GM18907 (cell line): Measurements from ENCODE around the gene TBC1D13.
"Not testable (repeated sequence)": the region's sequence is repeated elsewhere in the genome, so short reads cannot be mapped to it uniquely, and the experiment has no call there.

Experiments
- ATAC-seq: cut with Tn5 transposase; IDR thresholded peaks from one replicate; pipeline ENCODE4 v1.9.1; 2021; ENCODE audit warnings: mild to moderate bottlenecking, moderate library complexity; ENCODE audit not compliant: unreplicated experiment

TBC1D13 gene

GRCh38 chr9:128786681-128787601 lies at the start of gene TBC1D13:
TBC1D13 (plus strand) TSS chr9:128787253; CDS start chr9:128787354, 101 bp downstream.
- ATAC-seq, result peak; percentile 83

GRCh38 chr9:128742401-128742800 lies 44.7 kb upstream of the TBC1D13 start:
- no peak for ATAC-seq

- ATAC-seq, result no peak
Observed at GRCh38 chr9:128743421-128743820, 43.6 kb upstream of the TBC1D13 start.

- ATAC-seq, result no peak
Observed at GRCh38 chr9:128747241-128747640, 39.8 kb upstream of the TBC1D13 start.

GRCh38 chr9:128750926-128751595 lies 36.0 kb upstream of the TBC1D13 start:
- no peak for ATAC-seq

- no peak for ATAC-seq
Observed at GRCh38 chr9:128753627-128754026, 33.4 kb upstream of the TBC1D13 start.

GRCh38 chr9:128757602-128758001 lies 29.5 kb upstream of the TBC1D13 start:
- ATAC-seq, result no peak

GRCh38 chr9:128762671-128763449 lies 24.2 kb upstream of the TBC1D13 start:
- ATAC-seq, result no peak

- ATAC-seq, result no peak
Observed at GRCh38 chr9:128764361-128764760, 22.7 kb upstream of the TBC1D13 start.

GRCh38 chr9:128765499-128765898 lies 21.6 kb upstream of the TBC1D13 start:
- ATAC-seq, result no peak

- ATAC-seq, result no peak
Observed at GRCh38 chr9:128768606-128769005, 18.4 kb upstream of the TBC1D13 start.

- ATAC-seq, result no peak
Observed at GRCh38 chr9:128770286-128771030, 16.6 kb upstream of the TBC1D13 start.

- ATAC-seq, result peak; percentile 30
Observed at GRCh38 chr9:128771094-128771721, 15.8 kb upstream of the TBC1D13 start.

- ATAC-seq, result peak; percentile 91
Observed at GRCh38 chr9:128771745-128772519, 15.1 kb upstream of the TBC1D13 start, which contains the start of gene ZER1. ZER1 (minus strand) TSS chr9:128771927; CDS start chr9:128755565, 16,362 bp downstream.

- ATAC-seq, result no peak
Observed at GRCh38 chr9:128773049-128773448, 14.0 kb upstream of the TBC1D13 start.

GRCh38 chr9:128774804-128775203 lies 12.2 kb upstream of the TBC1D13 start:
- no peak for ATAC-seq

GRCh38 chr9:128780093-128780492 lies 7.0 kb upstream of the TBC1D13 start:
- not testable (repeated sequence) for ATAC-seq

GRCh38 chr9:128781187-128782070 lies 5.6 kb upstream of the TBC1D13 start:
- no peak for ATAC-seq
